Occipital lobe (tissue), 2 donors: ENCODE measurements around the gene PLAGL1. TPM values are rescaled to one million over a fixed set of nuclear protein-coding genes. Genes with fewer than 3 reads are reported as not detected.

Experiments used
- small RNA-seq: library from RNA; depleted of rRNA; stranded (forward); fragments of <200 nt; gene quantifications from one replicate; pipeline ENCODE3, GENCODE V24; 2014
- total RNA-seq: library from RNA; depleted of rRNA; stranded (reverse); fragments of >200 nt; gene quantifications from one replicate; pipeline ENCODE4 v1.2.3, GENCODE V29; 2014

Gene PLAGL1
- total RNA-seq, 1 donor from 2014 or later = 16.2 TPM

Small RNA genes lying within 50 kb of the gene (small RNA-seq; reads per million reads assigned to genes)
- not detected for gene RF02143

Other genes starting within 250 kb of the PLAGL1 start
- 12.2 TPM for gene LTV1, start 164.9 kb downstream of the PLAGL1 start, total RNA-seq
- 0.31 TPM for gene ZC2HC1B, start 143.8 kb downstream of the PLAGL1 start, total RNA-seq
- gene SF3B5, start 87.3 kb upstream of the PLAGL1 start, total RNA-seq = 37.1 TPM
- 0.78 TPM for gene STX11, start 142.3 kb upstream of the PLAGL1 start, total RNA-seq